BLaER1 (cell line): ENCODE measurements around the gene SEC14L2.

ENCODE experiments used
- H3K27ac ChIP-seq: shearing (Covaris generic); formaldehyde crosslinking; 2 replicates; pipeline ENCODE4 v1.8.1; 2022
- H3K27me3 ChIP-seq: shearing (Covaris generic); formaldehyde crosslinking; 2 replicates; pipeline ENCODE4 v1.8.1; 2022
- H3K36me3 ChIP-seq: shearing (Covaris generic); formaldehyde crosslinking; 2 replicates; pipeline ENCODE4 v1.8.1; 2022
- H3K4me1 ChIP-seq: shearing (Covaris generic); formaldehyde crosslinking; 2 replicates; pipeline ENCODE4 v1.8.1; 2022
- H3K4me2 ChIP-seq: shearing (Covaris generic); formaldehyde crosslinking; 2 replicates; pipeline ENCODE4 v1.8.1; 2022
- H3K4me3 ChIP-seq: shearing (Covaris generic); formaldehyde crosslinking; 2 replicates; pipeline ENCODE4 v1.8.1; 2022
- H3K9ac ChIP-seq: shearing (Covaris generic); formaldehyde crosslinking; 2 replicates; pipeline ENCODE4 v1.8.1; 2022
- H3K9me3 ChIP-seq: shearing (Covaris generic); formaldehyde crosslinking; 2 replicates; pipeline ENCODE4 v1.8.1; 2022
- H4K20me1 ChIP-seq: shearing (Covaris generic); formaldehyde crosslinking; 2 replicates; pipeline ENCODE4 v1.8.1; 2022
- Cebpa-rat ChIP-seq: shearing (Covaris generic); IDR thresholded peaks from 2 replicates; pipeline ENCODE4 v1.8.1; 2022

Gene SEC14L2

GRCh38 chr22:30425327-30425615 is 28.5 kb downstream of the SEC14L2 start:
- H3K9ac ChIP-seq: peak overlapping the region; percentile 89

DNA sequence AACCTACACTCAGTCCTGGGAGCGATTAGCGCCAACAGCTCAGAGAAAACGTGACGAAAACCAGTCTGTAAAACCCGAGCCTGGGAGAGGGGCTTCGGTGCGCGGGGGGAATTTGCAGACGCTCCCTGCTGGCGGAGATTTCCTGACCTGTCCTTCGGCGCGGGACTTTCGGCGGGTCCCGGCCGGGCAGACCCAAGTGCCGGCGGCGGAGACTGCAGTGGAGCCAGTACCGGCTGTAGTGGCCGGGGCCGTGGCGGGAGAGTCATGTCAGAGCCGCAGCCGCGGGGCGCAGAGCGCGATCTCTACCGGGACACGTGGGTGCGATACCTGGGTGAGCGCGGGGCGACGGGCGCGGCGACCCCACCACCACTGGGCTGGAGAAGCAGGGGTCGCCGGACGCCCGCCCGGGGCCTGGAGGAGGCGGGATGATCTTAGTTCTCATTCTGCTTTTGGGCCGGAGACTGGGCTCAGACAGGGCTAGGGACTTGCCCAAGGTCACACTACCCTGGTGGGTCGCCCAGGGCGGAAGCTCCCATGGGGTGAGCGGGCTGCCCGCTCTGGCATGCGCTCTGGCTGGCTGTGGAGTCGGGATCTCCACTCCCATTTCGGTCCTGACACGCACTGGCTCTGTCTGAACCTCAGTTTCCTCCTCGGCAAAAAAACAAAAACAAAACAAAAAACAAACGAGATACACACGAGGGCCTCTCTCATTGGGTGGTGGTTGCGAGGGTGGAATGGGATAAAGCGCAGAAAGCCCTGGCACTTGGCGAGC is 29.0 kb downstream of the SEC14L2 start, which contains the start of gene MTFP1:
Gene MTFP1 (plus strand): TSS at position 153 of the 772 bp plus-strand sequence. CDS start 112 bp downstream, at position 265.
- no peaks in the 10 kb centered on the region for H3K9me3 ChIP-seq
- H3K27ac ChIP-seq: peak within 1 kb of the TSS; percentile 88
- H3K36me3 ChIP-seq: peaks cover 38% of the 10 kb centered on the region
- peak within 1 kb of the TSS; percentile 89 for H3K9ac ChIP-seq
- H3K27me3 ChIP-seq: no peaks in the 10 kb centered on the region
- peaks cover 51% of the 10 kb centered on the region for H3K4me1 ChIP-seq
- H4K20me1 ChIP-seq: peaks cover 20% of the 10 kb centered on the region
- peak within 1 kb of the TSS; percentile 96 for H3K4me3 ChIP-seq
- TF ChIP-seq Cebpa-rat: no peak
- peak within 1 kb of the TSS; percentile 88 for H3K4me2 ChIP-seq

More at GRCh38 chr22:30425327-30425615, 28.5 kb downstream of the SEC14L2 start:
- Histone ChIP-seq H3K9me3 (no peaks in the 10 kb centered on the region), H4K20me1 (peaks cover 20% of the 10 kb centered on the region), H3K4me3 (peak overlapping the region; percentile 96), H3K27me3 (no peaks in the 10 kb centered on the region), H3K4me1 (peaks cover 51% of the 10 kb centered on the region), H3K36me3 (peaks cover 42% of the 10 kb centered on the region), H3K27ac (peak overlapping the region; percentile 88), H3K4me2 (peak overlapping the region; percentile 88)
- TF ChIP-seq Cebpa-rat: no peak

DNA sequence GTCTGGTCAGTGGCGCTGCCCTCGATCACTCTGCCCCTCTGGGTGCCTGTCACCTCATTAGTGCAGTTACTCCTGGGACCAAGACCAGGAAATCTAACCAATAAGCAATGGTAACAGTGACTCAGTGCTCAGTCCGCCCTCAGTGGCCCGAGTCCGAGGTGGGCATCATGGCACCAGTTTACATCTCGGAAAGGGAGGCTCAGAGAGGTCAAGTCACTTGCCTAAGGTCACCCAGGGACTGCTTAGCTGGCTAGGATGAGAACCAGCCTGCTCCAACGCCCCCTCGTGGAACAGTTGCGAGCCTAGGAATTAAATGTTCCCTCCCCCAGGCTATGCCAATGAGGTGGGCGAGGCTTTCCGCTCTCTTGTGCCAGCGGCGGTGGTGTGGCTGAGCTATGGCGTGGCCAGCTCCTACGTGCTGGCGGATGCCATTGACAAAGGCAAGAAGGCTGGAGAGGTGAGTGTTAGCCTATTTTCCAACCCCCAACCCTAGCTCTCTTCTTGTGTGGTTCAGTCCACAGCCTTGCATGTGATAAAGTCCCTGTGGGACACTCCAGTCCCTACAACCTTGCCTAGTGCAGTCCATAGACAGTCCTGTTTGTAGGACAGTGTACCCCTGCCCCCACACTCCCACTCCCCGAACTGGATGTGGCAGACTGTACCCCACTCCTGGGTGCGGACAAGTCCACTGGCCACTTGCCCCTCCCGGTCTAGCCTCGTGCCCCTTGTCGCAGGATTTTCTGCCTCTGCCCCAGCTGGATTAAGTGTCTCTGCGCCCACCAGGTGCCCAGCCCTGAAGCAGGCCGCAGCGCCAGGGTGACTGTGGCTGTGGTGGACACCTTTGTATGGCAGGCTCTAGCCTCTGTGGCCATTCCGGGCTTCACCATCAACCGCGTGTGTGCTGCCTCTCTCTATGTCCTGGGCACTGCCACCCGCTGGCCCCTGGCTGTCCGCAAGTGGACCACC is 29.9 kb downstream of the SEC14L2 start:
- Histone ChIP-seq H3K4me1 (peaks cover 45% of the 10 kb centered on the region), H3K4me2 (peak overlapping the region; percentile 88), H4K20me1 (peaks cover 20% of the 10 kb centered on the region), H3K27ac (peak overlapping the region; percentile 88), H3K4me3 (peak overlapping the region; percentile 96), H3K9me3 (no peaks in the 10 kb centered on the region), H3K9ac (peak overlapping the region; percentile 89), H3K27me3 (no peaks in the 10 kb centered on the region), H3K36me3 (peaks cover 34% of the 10 kb centered on the region)
- TF ChIP-seq Cebpa-rat: no peak

DNA sequence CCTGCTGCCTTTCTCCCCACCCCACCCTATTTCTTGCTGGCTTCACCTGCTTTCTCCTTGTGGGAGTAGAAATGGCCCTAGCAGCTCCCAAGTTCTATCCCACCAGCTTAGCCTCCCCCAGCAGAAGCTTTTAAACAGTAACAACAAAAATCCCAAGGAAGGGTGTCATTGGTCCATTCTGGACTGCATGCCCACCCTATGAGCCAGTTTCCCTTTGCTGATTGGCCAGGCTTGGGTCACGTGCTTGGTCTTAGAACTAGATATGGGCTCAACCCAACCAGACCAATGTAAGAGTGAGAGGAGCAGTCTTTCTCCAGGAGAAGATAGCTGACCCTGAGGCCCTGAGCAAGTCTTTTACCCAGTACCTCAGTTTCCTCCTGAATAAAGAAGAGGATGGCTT is 31.1 kb downstream of the SEC14L2 start:
- Histone ChIP-seq H4K20me1 (peaks cover 20% of the 10 kb centered on the region), H3K9me3 (no peaks in the 10 kb centered on the region), H3K9ac (no peak overlapping the region), H3K36me3 (peaks cover 34% of the 10 kb centered on the region), H3K27me3 (no peaks in the 10 kb centered on the region), H3K4me1 (peaks cover 33% of the 10 kb centered on the region), H3K4me3 (no peak overlapping the region), H3K4me2 (no peak overlapping the region), H3K27ac (no peak overlapping the region)
- no peak for TF ChIP-seq Cebpa-rat

- 0 out of 2 replicates have a peak, but pooled peaks cover under 1% of the 10 kb centered on the region for H3K9me3 ChIP-seq
- no peak overlapping the region for H3K4me3 ChIP-seq
- H4K20me1 ChIP-seq: peaks cover 20% of the 10 kb centered on the region
- H3K36me3 ChIP-seq: peaks cover 39% of the 10 kb centered on the region
- H3K4me1 ChIP-seq: peaks cover 28% of the 10 kb centered on the region
- TF ChIP-seq Cebpa-rat: no peak
- H3K9ac ChIP-seq: no peak overlapping the region
- no peaks in the 10 kb centered on the region for H3K27me3 ChIP-seq
- no peak overlapping the region for H3K4me2 ChIP-seq
- H3K27ac ChIP-seq: no peak overlapping the region
These were observed 33.1 kb downstream of the SEC14L2 start for GRCh38 chr22:30429887-30430286.

GRCh38 chr22:30430933-30431332 is 34.1 kb downstream of the SEC14L2 start:
- Histone ChIP-seq H3K27ac (no peak overlapping the region), H3K4me1 (peaks cover 32% of the 10 kb centered on the region)

GRCh38 chr22:30432096-30432495 is 35.3 kb downstream of the SEC14L2 start:
- H3K36me3 ChIP-seq: peaks cover 37% of the 10 kb centered on the region
- H4K20me1 ChIP-seq: peaks cover 17% of the 10 kb centered on the region
- H3K9ac ChIP-seq: no peak overlapping the region
- no peak overlapping the region for H3K4me2 ChIP-seq
- H3K27ac ChIP-seq: no peak overlapping the region
- H3K4me3 ChIP-seq: no peak overlapping the region
- peaks cover 27% of the 10 kb centered on the region for H3K4me1 ChIP-seq
- no peak for TF ChIP-seq Cebpa-rat
- H3K27me3 ChIP-seq: no peaks in the 10 kb centered on the region
- H3K9me3 ChIP-seq: peaks cover 11% of the 10 kb centered on the region; the same call in 1 of the 2 replicates

More at GRCh38 chr22:30430933-30431332, 34.1 kb downstream of the SEC14L2 start:
- Histone ChIP-seq H3K4me2 (no peak overlapping the region), H3K9ac (no peak overlapping the region), H4K20me1 (peaks cover 20% of the 10 kb centered on the region), H3K4me3 (no peak overlapping the region), H3K36me3 (peaks cover 39% of the 10 kb centered on the region), H3K9me3 (peaks cover 11% of the 10 kb centered on the region; the same call in 1 of the 2 replicates), H3K27me3 (no peaks in the 10 kb centered on the region)
- no peak for TF ChIP-seq Cebpa-rat

GRCh38 chr22:30432520-30432919 is 35.7 kb downstream of the SEC14L2 start:
- peaks cover 11% of the 10 kb centered on the region; the same call in 1 of the 2 replicates for H3K9me3 ChIP-seq
- no peaks in the 10 kb centered on the region for H3K27me3 ChIP-seq
- peaks cover 32% of the 10 kb centered on the region for H3K36me3 ChIP-seq
- H3K27ac ChIP-seq: no peak overlapping the region
- H3K4me3 ChIP-seq: no peak overlapping the region
- no peak overlapping the region for H3K4me2 ChIP-seq
- H3K9ac ChIP-seq: no peak overlapping the region
- peaks cover 23% of the 10 kb centered on the region for H3K4me1 ChIP-seq
- peaks cover 13% of the 10 kb centered on the region for H4K20me1 ChIP-seq
- no peak for TF ChIP-seq Cebpa-rat

DNA sequence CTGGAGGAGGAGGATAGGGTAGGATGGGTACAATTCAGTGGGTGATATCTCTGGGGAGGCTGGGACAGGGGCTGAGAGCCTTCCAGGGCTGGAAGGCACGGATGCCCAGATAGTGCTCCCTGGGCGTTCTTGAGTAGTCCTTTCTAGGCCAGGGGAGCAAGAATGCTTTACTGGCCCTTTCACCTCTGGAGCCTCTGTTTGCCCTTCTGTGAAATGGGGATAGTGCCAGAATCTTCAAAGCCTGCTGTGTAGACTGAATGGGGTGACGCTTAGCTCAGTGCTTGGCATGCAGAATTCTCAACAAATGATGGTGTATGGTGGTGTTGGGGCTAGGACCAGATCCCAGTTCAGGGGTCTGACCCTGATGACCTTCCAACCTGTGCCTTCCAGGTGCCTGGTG is 36.4 kb downstream of the SEC14L2 start:
- no peak for TF ChIP-seq Cebpa-rat
- Histone ChIP-seq H3K9me3 (peaks cover 11% of the 10 kb centered on the region; the same call in 1 of the 2 replicates), H3K4me2 (no peak overlapping the region), H3K4me3 (no peak overlapping the region), H4K20me1 (peaks cover 6% of the 10 kb centered on the region; the same call in 1 of the 2 replicates), H3K9ac (no peak overlapping the region), H3K4me1 (peaks cover 23% of the 10 kb centered on the region), H3K27ac (no peak overlapping the region), H3K27me3 (no peaks in the 10 kb centered on the region), H3K36me3 (peaks cover 25% of the 10 kb centered on the region)
